OCI-LY1 (cell line): Measurements from ENCODE around the gene MYZAP.
A peak's percentile ranks its signal among the peaks of the same experiment; 100 is the strongest.

Experiments
- H2AFZ ChIP-seq: fragments of 200-600 bp; sonication (generic), shearing (Covaris generic); 2 replicates; pipeline ENCODE4 v1.6.0; 2014; ENCODE audit warnings: antibody characterized with exemption, mild to moderate bottlenecking, low read length
- H3F3A ChIP-seq: fragments of 200-600 bp; sonication (generic), shearing (Covaris generic); 2 replicates; pipeline ENCODE4 v1.6.0; 2014; ENCODE audit warnings: mild to moderate bottlenecking, antibody characterized with exemption, low read length, moderate library complexity; ENCODE audit not compliant: insufficient read depth
- H3K27ac ChIP-seq: fragments of 200-600 bp; sonication (generic); 2 replicates; pipeline ENCODE4 v1.5.1; 2014; ENCODE audit warnings: low read length, mixed run types, mild to moderate bottlenecking, low read depth; ENCODE audit not compliant: poor library complexity, severe bottlenecking
- H3K27me3 ChIP-seq: fragments of 200-600 bp; sonication (generic); 2 replicates; pipeline ENCODE4 v1.6.0; 2014; ENCODE audit warnings: antibody characterized with exemption, mild to moderate bottlenecking, low read length, moderate library complexity; ENCODE audit not compliant: insufficient read depth
- H3K36me3 ChIP-seq: fragments of 200-600 bp; sonication (generic); 2 replicates; pipeline ENCODE4 v1.6.1; 2014; ENCODE audit warnings: mild to moderate bottlenecking, antibody characterized with exemption, low read length, moderate library complexity, mixed read lengths; ENCODE audit not compliant: insufficient read depth
- H3K4me1 ChIP-seq: fragments of 200-600 bp; sonication (generic); 2 replicates; pipeline ENCODE4 v1.5.1; 2014; ENCODE audit warnings: mild to moderate bottlenecking, low read length, moderate library complexity; ENCODE audit not compliant: insufficient read depth, severe bottlenecking
- H3K4me2 ChIP-seq: fragments of 200-600 bp; sonication (generic), shearing (Covaris generic); 2 replicates; pipeline ENCODE4 v1.6.1; 2014; ENCODE audit warnings: low read length
- H3K4me3 ChIP-seq: fragments of 200-600 bp; sonication (generic); 2 replicates; pipeline ENCODE4 v1.5.1; 2014; ENCODE audit warnings: low read length, low read depth, mild to moderate bottlenecking, mixed read lengths; ENCODE audit not compliant: poor library complexity, severe bottlenecking
- H3K79me2 ChIP-seq: fragments of 200-600 bp; shearing (Covaris generic); 2 replicates; pipeline ENCODE4 v1.6.1; 2016; ENCODE audit warnings: mixed run types, low read length, mixed read lengths; ENCODE audit not compliant: insufficient read depth
- H3K9ac ChIP-seq: fragments of 200-600 bp; sonication (generic), shearing (Covaris generic); 2 replicates; pipeline ENCODE4 v1.6.1; 2014; ENCODE audit warnings: mild to moderate bottlenecking, low read length, mixed read lengths
- H3K9me2 ChIP-seq: fragments of 200-600 bp; sonication (generic), shearing (Covaris generic); 2 replicates; pipeline ENCODE4 v1.6.1; 2014; ENCODE audit warnings: low read depth, mild to moderate bottlenecking, low read length, mixed read lengths
- H3K9me3 ChIP-seq: fragments of 200-600 bp; shearing (Covaris generic); 2 replicates; pipeline ENCODE4 v1.6.1; 2014; ENCODE audit warnings: low read length, mixed read lengths
- H4K20me1 ChIP-seq: fragments of 200-600 bp; sonication (generic), shearing (Covaris generic); 2 replicates; pipeline ENCODE4 v1.6.0; 2016; ENCODE audit warnings: mild to moderate bottlenecking, low read length; ENCODE audit not compliant: insufficient read depth
- CTCF ChIP-seq: fragments of 200-600 bp; sonication (generic), shearing (Covaris generic); IDR thresholded peaks from 2 replicates; pipeline ENCODE4 v1.5.1; 2017; ENCODE audit warnings: mild to moderate bottlenecking, antibody characterized with exemption, low read length, moderate library complexity, mixed read lengths
- EZH2 ChIP-seq: fragments of 200-600 bp; sonication (generic), shearing (Covaris generic); IDR thresholded peaks from 2 replicates; pipeline ENCODE4 v1.8.0; 2017; ENCODE audit warnings: borderline replicate concordance, mixed run types, mild to moderate bottlenecking, antibody characterized with exemption, low read length, moderate library complexity, mixed read lengths

MYZAP gene

GRCh38 chr15:57556040-57556439 is 35.7 kb upstream of the MYZAP start:
- Histone ChIP-seq H3K27me3 (0 out of 2 replicates have a peak, but pooled peaks cover 9% of the 10 kb centered on the region), H3K36me3 (no peaks in the 10 kb centered on the region), H2AFZ (no peak overlapping the region), H3K4me1 (peaks cover under 1% of the 10 kb centered on the region), H3K9me3 (no peaks in the 10 kb centered on the region), H3K27ac (no peak overlapping the region), H3K4me3 (no peak overlapping the region), H3F3A (no peaks in the 10 kb centered on the region), H4K20me1 (no peaks in the 10 kb centered on the region), H3K79me2 (no peaks in the 10 kb centered on the region), H3K4me2 (no peak overlapping the region), H3K9me2 (no peaks in the 10 kb centered on the region), H3K9ac (no peak overlapping the region)
- TF ChIP-seq EZH2: no peak
- 0 out of 2 replicates have a peak, but pooled peaks have one; percentile 4 for TF ChIP-seq CTCF

- H3K27me3 ChIP-seq: 0 out of 2 replicates have a peak, but pooled peaks cover 9% of the 10 kb centered on the region
- peaks cover 7% of the 10 kb centered on the region for H3K4me1 ChIP-seq
- no peak overlapping the region for H3K27ac ChIP-seq
- H2AFZ ChIP-seq: no peak overlapping the region
- TF ChIP-seq CTCF: no peak
- no peak for TF ChIP-seq EZH2
- no peaks in the 10 kb centered on the region for H3K36me3 ChIP-seq
- H4K20me1 ChIP-seq: no peaks in the 10 kb centered on the region
- H3K9ac ChIP-seq: no peak overlapping the region
- H3K9me3 ChIP-seq: no peaks in the 10 kb centered on the region
- no peaks in the 10 kb centered on the region for H3K9me2 ChIP-seq
- H3F3A ChIP-seq: no peaks in the 10 kb centered on the region
- no peak overlapping the region for H3K4me3 ChIP-seq
- H3K4me2 ChIP-seq: no peak overlapping the region
- no peaks in the 10 kb centered on the region for H3K79me2 ChIP-seq
Observed at GRCh38 chr15:57557267-57557666, 34.4 kb upstream of the MYZAP start.

GRCh38 chr15:57557810-57558209 is 33.9 kb upstream of the MYZAP start:
- Histone ChIP-seq H4K20me1 (no peaks in the 10 kb centered on the region), H3K27me3 (0 out of 2 replicates have a peak, but pooled peaks cover 9% of the 10 kb centered on the region)

More at GRCh38 chr15:57557810-57558209, 33.9 kb upstream of the MYZAP start:
- H3K9me3 ChIP-seq: no peaks in the 10 kb centered on the region
- H3K9ac ChIP-seq: no peak overlapping the region
- no peak overlapping the region for H3K4me2 ChIP-seq
- H3K4me3 ChIP-seq: no peak overlapping the region
- no peaks in the 10 kb centered on the region for H3K79me2 ChIP-seq
- no peaks in the 10 kb centered on the region for H3F3A ChIP-seq
- H2AFZ ChIP-seq: no peak overlapping the region
- H3K4me1 ChIP-seq: peaks cover 7% of the 10 kb centered on the region
- TF ChIP-seq CTCF (no peak), EZH2 (no peak)
- no peaks in the 10 kb centered on the region for H3K36me3 ChIP-seq
- H3K9me2 ChIP-seq: no peaks in the 10 kb centered on the region
- no peak overlapping the region for H3K27ac ChIP-seq
